Left lobe of liver (tissue), 2 donors: ENCODE data around the gene LMOD1. TPM values are rescaled to one million over a fixed set of nuclear protein-coding genes. Genes with fewer than 3 reads are reported as not detected.
"Not testable (repeated sequence)": the region's sequence is repeated elsewhere in the genome, so short reads cannot be mapped to it uniquely, and the experiment has no call there.

Experiments
- ATAC-seq: fragments of 200-7000 bp; cut with Tn5 transposase; one replicate; pipeline ENCODE4 v1.9.1; 2020; ENCODE audit warnings: mild to moderate bottlenecking, moderate library complexity
- DNase-seq: peaks from one replicate; pipeline ENCODE4 v3.0.0-alpha.2; 2020; ENCODE audit warnings: low spot score
- total RNA-seq: library from RNA; stranded (reverse); gene quantifications from one replicate; pipeline ENCODE4 v1.2.1, GENCODE V29; 2021
- donor health status: DM: no; HTN: no; CAD: no; lungs with moderate emphysema.
- donor health status: DM: no; HTN: yes; CAD: no.

Gene LMOD1
- total RNA-seq, 1 donor from 2014 or later, result 1.0 TPM

DNA sequence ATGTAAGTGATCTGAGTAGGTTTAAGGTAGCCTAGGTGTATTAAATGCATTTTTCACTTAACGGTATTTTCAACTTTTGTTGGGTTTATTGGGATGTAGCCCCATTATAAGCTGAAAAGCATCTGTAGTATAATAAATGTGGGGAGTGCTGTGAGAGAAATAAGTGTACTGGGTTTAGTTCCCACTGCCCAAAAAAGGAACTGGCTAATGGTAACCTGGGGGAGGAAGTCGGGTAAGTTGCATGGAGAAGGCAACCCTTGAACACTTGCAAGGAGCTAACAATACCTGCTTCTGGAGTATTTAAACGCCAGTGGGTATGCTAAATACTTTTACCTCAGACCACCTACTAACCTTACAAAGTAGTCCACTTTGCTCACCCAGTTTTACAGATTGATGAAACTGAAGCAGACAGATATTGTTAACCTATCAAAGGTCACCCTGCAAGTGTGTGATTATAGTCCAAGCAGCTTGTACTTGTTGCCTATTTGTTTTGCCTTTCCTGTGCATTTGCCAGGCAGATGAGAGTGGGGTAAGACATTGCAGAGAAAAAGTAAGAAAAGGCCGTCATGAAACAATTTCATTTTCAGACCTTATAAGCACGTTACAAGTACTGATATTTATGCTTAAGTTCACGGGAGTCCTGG lies 65.3 kb downstream of the LMOD1 start:
- peak; percentile 54 for ATAC-seq
- DNase-seq, result peak; percentile 11

DNA sequence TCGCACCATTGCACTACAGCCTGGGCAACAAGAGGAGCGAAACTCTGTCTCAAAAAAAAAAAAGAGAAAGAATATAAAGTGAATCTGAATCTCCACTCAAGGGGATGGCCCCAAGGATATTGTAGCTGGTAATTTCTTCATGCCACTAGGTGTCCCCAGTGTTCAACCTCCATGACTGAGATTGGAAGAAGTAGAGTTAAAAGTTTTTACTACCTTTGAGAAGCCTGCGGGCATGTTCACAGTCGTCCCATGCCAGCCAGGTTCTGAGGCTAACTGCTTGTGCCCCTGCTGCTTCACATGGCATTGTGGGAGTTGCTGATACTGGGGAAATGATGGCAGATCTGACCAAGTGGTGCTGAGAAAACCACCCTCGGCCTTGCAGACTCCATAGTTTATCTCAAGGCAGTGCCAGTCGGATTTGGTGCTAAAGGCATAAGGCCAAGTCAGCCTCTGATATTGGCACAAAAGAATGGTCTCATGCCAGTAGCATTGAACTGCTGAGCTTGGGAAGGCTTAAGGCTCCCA lies 68.4 kb downstream of the LMOD1 start:
- DNase-seq (peak; percentile 44), ATAC-seq (peak; percentile 77)

DNA sequence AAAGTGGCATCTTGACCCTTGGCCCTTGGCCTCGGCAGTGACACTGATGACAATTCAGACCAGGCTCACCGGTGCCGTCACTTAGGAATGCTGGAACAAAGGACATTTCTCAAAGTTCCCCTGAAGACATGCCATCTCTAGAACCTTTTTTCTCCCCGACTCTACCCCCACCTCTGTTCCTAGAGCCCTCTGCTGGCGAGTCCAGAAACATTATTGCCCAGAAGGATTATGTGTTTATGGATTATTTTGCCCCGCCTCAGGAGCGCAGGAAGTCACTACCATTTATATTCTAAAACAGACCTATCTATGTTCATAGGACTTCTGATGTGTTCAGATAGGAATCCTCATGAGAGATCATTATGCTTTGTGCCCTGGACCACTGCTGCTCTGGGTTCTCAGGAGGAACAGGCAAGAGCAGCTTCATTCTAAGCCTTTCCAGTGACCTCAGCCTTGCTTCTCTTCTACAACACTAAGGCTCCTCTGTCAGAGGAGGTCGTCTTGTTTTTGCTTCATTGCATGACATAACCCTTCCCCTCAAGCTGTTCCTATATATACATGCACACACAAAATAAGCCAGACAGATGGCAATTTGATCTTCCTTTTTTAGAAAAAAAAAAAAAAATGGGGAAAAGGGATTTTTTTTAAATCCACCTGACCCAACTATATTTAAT lies 70.1 kb downstream of the LMOD1 start:
- ATAC-seq (peak; percentile 43), DNase-seq (peak; percentile 31)

DNA sequence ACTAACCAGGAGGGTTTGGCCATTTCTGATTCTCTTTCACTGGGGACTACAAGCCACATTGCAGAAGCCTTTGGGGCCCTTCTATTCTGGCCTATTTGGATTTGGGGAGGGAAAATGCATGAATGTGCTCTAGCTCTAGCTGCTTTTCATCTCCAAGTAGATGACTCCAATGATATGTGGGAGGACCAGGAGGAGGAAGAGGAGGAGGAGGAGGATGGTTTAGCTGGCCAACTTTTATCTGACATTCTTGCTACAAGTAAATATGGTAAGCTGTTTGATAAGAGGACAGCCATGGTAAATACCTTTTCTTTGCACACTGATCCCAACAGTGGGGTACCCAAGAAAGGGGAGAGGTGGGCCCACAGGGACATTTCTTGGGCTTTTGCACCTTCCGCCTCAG lies 71.7 kb downstream of the LMOD1 start:
- ATAC-seq (no peak), DNase-seq (no peak)

DNA sequence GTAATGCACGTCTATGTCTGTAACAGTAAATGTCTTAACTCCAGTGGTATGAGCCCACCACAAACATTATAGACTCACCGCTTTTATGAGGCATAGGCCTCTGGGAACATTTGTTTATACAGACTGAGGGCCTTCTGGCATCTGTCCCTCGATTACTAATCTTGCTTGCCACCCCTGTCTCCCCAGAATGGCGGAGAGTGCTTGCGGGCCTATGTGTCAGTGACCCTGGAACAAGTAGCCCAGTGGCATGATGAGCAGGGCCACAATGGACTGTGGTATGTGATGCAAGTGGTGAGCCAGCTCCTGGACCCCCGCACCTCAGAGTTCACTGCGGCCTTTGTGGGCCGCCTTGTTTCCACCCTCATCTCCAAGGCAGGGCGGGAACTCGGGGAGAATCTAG lies 76.0 kb downstream of the LMOD1 start:
- ATAC-seq, result no peak

DNA sequence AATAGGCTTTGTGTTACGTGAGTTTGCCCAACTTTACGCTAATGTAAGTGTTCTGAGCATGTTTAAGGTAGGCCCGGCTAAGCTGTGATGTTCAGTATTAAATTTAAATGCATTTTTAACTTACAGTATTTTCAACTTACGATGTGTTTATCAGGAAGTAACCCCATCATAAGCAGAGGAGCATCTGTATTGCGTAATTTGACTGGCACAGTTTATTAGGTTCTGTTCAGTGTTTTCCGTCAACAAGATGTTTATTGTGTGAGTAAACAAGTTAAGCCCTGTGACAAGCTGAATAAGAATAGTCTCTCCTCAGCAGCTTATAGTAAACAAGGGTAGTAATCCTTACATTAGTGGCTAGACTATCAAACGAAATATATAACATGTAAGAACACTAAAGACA lies 84.9 kb downstream of the LMOD1 start:
- DNase-seq, result no peak
- ATAC-seq, result no peak

More for the DNA sequence above, 76.0 kb downstream of the LMOD1 start:
- DNase-seq, result no peak

GRCh38 chr1:201859424-201859823 lies 86.9 kb downstream of the LMOD1 start:
- no peak for ATAC-seq

DNA sequence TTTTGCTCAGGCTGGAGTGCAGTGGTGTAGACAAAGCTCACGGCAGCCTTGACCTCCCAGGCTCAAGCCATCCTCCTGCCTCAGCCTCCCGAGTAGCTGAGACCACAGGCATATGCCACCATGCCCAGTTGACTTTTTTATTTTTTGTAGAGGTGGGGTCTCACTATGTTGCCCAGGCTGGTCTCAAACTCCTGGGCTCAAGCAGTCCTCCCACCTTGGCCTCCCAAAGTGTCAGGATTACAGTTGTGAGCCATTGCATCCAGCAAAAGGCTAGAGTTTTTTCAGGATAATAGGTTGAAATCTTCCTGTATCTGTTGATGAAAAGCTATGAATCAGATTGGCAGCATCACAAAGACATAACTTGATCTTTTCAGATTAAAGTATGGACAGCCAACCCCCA lies 89.6 kb downstream of the LMOD1 start:
- not testable (repeated sequence) for DNase-seq, ATAC-seq

More at GRCh38 chr1:201859424-201859823, 86.9 kb downstream of the LMOD1 start:
- no peak for DNase-seq

DNA sequence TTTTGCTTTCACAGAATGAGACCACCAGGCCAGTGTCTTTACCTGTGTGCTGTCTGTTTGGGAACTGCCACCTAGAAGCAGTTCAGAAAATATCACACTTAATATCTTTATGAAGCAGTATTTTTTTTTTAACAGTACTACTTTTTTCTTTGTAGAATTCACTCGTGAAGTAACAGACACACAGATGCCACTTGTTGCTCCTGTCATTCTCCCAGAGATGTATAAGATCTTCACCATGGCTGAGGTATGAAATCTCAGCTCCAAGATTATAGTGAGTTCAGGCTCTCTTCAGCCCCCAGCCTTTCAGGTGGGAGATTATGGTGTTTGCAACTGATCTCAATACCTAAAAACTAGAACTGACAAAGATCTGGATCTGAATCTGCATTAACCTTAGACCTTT lies 94.4 kb downstream of the LMOD1 start:
- DNase-seq (no peak), ATAC-seq (no peak)

- no peak for ATAC-seq
- no peak for DNase-seq
These were observed 96.3 kb downstream of the LMOD1 start for GRCh38 chr1:201850053-201850397.

GRCh38 chr1:201849372-201850052 lies 96.8 kb downstream of the LMOD1 start:
- ATAC-seq (peak; percentile 63), DNase-seq (no peak)

- DNase-seq (peak; percentile 62), ATAC-seq (peak; percentile 89)
These were observed 98.1 kb downstream of the LMOD1 start for GRCh38 chr1:201848230-201848629.

GRCh38 chr1:201847150-201847549 lies 99.2 kb downstream of the LMOD1 start:
- ATAC-seq (no peak), DNase-seq (no peak)

Other genes with a start within 250 kb of the LMOD1 start
- 21.3 TPM for gene IPO9, start 117.4 kb downstream of the LMOD1 start, total RNA-seq
- 4.4 TPM for gene SHISA4, start 57.6 kb downstream of the LMOD1 start, total RNA-seq
- 42.0 TPM for gene TIMM17A, start 9.0 kb upstream of the LMOD1 start, total RNA-seq
- gene RNPEP, start 36.1 kb upstream of the LMOD1 start, total RNA-seq, result 36.3 TPM
- 16.2 TPM for gene ELF3, start 64.0 kb upstream of the LMOD1 start, total RNA-seq
- gene GPR37L1, start 176.4 kb upstream of the LMOD1 start, total RNA-seq, result not detected
- gene ARL8A, start 198.2 kb upstream of the LMOD1 start, total RNA-seq, result 34.6 TPM
- 0.86 TPM for gene PTPN7, start 214.1 kb upstream of the LMOD1 start, total RNA-seq
- gene LGR6, start 247.3 kb upstream of the LMOD1 start, total RNA-seq, result 1.4 TPM